GM19455 (cell line): ENCODE results near the gene SMIM10L1.

ENCODE experiments used
- ATAC-seq: cut with Tn5 transposase; IDR thresholded peaks from one replicate; pipeline ENCODE4 v1.9.1; 2021; ENCODE audit not compliant: unreplicated experiment

The SMIM10L1 gene

DNA sequence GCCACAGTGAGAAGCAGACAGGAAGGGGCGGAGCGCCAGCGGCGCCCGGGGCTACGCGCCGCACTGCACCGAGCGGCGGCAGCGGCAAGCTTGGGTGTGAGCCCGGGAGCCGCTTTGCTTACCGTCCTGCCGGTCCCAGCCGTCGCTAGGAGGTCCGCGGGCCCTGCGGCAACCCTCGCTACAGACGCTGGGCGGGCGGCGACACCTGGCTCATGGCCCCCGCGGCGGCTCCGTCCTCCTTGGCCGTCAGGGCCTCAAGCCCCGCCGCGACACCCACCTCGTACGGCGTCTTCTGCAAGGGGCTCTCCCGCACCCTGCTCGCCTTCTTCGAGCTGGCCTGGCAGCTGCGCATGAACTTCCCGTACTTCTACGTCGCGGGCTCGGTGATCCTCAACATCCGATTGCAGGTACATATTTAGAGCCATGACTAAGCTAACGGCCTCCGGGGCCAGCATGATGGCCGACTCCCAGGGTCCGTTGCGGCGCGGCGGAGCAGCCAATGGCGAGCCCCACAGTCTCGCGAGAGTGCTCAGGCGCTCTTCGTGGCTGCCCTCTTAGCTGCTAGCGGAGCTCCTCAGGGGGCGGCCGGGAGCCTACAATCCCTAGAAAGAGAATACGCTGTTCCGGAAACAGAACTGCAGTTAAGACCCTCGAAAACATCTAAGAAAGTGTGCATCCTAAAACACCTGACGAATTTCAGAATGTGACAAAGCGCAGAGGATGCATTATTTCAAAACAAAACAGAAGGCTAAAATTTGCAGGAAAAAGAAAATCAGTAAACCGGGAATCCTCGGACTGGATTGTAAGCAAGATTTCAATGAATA is at the start of gene SMIM10L1:
SMIM10L1 (plus strand) TSS at position 50 of the 824 bp plus-strand sequence; CDS start at position 213, 163 bp downstream.
- peak; percentile 97 for ATAC-seq

DNA sequence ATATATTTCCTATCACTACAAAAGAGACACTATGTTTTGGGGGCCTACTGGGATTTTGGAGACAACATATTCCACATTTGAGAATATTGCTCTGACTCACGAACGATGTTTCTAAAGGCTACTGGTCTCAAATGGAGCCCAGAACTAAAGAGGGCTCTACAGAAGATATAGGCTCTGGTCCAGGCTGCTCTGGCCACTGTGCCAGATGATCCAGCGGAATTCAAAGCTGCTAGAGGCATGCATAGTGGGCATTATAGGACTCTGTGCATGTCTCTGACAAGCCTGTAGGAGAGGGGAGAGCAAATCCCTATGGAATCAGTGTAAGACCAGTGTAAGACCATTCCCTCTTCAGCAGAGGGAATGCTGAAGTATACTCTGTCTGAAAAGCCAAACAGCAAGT is 40.6 kb upstream of the SMIM10L1 start:
- ATAC-seq: no peak

DNA sequence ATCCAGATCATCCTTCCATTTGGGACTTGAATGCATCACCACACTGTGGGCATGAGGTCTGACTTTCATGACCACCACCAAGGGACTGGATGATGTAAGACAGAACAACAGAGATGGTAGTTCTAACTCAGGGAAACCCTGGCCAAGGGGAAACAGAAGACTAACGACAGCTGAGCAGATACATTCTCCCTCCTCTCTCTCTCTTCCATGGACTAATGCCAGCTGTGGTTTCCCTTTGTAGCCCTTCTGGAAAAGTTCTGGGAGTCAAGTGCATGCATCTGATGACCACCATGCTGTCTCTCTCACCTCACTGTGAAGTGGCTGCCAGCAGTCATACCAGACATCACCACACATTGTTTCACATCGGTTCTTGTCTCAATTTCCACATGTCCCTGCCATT is 40.0 kb upstream of the SMIM10L1 start:
- ATAC-seq: no peak

DNA sequence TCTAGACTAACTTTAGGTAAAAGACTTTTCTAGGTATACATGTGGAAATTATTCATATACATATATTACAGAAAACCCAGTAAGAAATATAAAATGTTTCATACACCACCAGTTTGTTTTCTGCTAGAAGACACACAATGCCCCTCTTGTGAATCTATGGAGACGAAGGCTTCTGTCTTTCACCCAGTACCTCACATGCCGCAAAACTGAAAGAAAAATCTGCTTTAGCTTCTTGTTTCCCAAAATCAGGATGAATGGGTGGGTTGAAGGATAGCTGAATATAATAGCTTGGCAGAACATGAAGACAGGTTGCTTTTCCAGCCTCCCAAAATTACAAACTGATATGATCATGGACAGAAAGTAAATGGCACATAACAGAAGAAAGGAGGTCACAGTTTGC is 37.8 kb upstream of the SMIM10L1 start:
- ATAC-seq: no peak

DNA sequence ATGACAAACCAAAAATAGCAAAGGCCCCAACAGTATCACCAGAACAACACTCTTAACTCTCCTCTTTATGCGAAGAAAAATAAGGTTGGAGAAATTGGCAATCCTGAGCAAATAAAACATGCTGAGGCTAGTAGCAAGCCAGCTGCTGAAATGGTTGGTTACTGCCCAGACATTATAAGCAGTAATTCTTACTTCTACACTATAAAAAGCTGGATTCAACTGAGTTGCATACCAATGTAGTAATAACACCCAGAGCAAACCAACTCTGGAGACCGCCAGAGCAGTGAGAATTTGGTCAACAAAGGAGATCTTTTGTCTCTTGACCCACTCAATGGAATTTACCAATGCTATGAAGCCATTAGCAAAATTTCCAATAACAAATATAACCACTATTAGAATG is 37.2 kb upstream of the SMIM10L1 start:
- ATAC-seq: no peak

DNA sequence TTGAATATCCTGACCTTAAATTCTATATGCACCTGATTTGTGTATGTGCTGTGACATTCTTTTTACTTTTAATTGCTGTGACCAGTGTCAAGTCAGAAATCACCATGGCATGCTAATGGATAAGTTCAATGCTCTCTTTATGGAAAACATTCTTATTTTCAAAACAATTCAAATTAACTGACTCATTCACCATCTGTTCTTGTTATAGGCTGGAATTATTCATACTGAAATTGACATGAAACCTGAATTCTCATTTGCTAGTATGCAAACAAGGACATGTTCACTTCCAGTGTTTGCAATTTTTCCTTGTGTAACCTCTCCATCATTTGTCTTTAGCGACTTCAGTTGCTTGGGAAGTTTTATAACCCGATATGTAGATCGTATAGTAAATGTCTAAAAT is 36.7 kb upstream of the SMIM10L1 start, which contains the start of gene TAS2R30:
TAS2R30 (minus strand) TSS at position 340 of the 400 bp plus-strand sequence. CDS start 400 bp downstream, outside the sequence.
- ATAC-seq: no peak

DNA sequence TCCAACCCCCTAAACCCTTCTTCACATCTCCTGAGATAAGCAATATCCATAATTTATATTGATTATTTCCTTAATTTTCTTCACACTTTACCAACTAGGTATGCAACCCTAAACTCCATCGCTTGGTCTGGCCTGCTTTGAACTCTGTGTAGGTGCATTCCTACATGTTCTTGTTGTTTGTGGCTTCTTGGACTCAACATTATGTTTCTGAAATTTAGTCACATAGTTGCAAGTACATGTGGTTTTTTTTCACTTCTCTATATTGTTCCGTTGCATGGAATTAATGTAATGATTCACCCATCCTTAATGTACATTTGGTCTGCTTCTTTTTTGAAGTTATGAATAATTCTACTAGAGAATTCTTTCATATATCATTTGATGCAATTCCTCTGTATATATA is 34.9 kb upstream of the SMIM10L1 start:
- ATAC-seq: no peak

DNA sequence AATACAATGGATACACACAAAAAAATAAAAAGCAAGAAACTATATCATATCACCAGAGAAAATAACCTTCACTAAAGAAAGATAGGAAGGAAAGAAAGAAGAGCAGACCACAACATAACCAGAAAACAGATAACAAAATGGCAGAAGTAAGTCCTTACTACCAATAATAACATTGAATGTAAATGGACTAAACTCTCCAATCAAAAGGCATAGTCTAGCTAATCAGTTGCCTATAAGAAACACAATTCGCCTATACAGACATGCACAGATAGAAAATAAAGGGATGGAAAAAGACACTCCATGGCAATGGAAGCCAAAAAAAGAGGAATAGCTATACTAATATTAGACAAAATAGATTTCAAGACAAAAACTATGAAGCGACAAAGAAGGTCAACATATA is 27.6 kb upstream of the SMIM10L1 start:
- no peak for ATAC-seq

DNA sequence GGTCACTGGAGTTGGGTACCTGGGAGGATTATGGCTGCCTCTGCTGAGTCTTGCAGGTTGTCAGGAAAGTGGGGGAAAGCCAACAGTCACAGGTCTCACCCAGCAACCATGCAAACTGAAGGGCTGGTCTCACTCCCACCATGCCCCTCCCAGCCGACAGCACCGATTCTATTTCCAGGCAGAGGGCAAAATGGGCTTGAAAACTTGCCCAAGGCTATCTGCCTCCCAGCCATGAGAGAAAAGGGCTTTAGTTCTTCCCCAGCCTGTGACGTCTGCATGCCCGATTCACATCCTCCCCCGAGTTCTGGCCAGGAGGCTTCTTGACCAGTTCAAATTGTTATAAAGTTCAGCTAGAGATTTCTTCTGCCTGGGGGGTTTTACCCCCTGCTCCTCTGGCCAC is 26.7 kb upstream of the SMIM10L1 start:
- ATAC-seq: no peak

DNA sequence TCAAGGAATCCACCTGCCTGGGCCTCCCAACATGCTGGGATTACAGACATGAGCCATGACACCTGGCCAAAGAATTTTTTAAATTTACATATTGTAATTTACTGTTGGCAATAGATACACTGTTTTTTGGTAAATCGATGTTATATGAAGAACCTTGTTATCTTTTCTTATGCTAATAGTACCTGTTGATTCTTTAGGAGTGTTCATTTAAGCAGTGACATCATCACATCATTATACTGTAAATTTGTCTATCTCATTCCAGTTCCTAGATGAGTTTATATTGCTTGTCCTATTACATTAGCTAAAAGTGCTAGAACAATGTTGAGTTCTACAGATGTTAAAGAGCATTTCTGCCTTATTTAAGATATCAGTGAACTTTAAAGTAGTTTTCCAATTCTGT is 23.6 kb upstream of the SMIM10L1 start:
- no peak for ATAC-seq

DNA sequence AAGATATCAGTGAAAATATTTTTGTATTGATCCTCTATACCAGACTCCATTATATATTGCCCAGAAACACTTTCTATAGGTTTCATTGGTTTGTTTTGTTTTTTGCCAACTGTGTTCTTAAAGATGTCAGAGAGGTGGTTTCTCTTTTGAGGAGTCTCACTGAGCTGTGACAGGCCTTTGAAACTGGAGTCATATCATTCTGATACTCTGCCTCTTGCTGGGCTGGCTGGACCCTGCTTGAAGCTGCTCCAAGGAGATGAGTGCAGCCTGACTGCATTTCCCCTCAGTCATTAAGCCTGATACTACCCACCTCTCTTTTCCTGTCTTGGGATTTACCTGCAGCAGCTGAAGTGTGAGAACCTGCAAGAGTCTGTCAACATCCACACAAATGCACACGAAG is 20.2 kb upstream of the SMIM10L1 start:
- no peak for ATAC-seq

DNA sequence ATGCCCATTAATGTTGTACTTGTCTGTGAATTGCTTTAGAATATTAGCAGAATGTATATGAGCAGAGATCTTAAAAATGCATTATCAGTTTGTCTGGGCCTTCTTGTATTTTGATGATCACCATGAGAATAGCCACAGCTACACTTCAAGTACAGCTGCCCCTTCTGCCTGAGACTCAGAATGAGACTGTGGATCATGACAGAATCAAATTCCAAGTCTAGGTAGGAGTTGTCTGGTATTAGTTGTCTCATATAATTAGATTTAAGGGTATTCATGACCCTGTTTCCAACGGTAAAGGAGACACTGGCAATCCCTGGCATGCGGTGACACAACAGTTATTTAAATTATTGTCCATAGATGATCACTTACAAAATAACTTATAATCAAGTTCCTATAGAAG is 18.3 kb upstream of the SMIM10L1 start:
- no peak for ATAC-seq

DNA sequence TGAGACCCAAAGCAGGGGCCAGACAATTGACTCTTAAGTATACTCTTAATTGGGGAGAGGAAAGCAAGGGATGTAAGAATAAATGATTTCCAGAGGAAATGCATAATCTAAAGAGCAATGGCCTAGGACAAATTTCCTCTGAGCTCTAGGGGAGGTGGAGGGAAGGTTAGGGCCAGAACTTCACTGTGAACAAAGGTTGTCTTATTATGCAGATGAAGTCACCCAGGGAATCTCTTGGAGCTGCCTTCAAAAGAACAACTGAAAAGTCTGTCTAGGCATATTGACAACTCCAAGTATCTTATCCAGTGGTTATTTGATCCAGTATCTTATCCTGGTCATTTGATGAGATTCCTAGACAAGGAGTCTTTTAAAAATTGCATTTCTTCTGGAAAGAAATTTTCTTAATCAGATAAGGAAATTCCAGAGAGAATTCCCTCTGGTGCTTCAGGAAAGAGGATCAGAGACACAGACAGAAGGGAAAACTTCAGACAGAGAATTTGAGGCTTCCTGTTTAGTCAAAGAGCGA is 16.5 kb upstream of the SMIM10L1 start:
- no peak for ATAC-seq

DNA sequence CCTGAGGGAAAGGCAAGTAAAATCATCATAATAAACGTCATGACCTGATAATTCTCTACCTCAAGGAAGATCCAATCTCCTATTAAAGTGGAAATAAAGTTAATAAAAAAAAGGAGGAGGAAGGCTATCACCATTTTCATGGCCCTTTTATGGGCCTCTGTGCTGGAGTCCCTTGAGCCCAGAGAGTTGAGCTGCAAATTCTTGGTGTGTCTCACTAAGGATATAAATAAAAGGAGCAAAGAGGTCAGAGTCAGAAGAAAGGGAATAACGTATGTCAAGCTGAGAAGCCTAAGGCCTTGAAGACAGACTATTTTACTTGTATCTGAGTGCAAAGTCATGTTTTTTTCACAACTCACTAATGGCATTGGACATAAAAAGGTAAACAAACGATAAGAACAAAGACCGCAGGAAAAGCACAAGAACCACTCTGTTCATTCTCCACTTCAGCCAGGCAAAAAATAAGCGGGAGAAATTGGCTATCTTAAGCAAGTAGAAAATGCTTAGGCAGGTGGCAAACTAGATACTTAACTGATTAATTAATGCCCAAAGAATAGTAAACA is 12.0 kb upstream of the SMIM10L1 start:
- ATAC-seq: no peak

DNA sequence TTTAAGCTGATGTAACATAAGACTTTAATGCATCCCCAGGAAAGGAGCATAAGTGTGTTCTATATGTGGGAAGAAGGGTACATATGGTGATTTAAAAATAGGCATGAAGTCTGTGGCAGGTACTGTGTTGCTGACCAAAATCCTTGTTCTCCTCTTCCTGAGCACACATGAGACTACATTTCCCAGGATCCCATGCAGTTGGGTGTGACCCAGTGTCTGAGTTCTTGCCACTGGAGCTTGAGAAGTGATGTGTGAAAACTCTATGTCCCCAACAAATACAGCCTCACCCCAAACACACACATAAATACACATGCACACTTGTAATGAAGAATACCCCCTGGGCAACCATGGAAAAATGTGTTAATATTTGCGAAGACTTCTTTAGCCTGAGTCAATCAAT is 8.5 kb upstream of the SMIM10L1 start:
- no peak for ATAC-seq

DNA sequence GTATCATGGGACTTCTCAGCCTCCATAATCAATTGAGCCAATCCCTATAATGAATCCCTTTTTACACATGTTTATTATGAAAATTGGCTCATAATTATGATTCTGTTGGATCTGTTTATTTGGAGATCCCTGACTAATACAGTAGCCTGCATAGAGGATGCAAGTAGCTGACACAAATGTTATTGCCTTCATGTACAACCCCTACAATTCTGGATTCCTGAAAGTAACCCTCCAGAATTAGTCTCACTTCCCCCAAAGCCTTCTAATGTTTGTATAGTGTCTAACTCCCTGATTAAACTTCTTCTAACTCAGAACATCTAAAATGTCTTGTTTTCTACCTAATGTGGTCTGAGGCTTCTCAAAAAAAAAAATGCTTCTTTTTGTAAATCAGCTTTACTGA is 6.6 kb upstream of the SMIM10L1 start:
- ATAC-seq: no peak

DNA sequence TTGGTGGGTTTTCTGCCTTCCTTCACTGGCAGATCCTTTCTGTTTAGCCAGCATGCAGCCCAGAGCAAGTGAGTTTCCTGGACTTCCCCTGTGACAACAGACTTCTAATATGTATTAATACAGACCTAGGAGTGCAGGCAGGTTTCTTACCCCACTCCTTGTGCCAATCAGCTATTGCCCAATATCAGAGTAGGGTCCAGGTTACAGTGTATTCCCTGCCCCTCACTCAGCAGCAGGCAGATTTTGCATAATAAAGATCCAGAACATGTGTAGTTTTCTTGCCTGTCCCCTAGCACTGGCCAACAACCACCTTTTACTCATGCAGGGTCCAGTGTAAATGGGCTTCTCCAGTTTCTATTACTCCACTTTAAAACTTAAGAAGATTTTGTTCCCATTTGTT is 4.7 kb upstream of the SMIM10L1 start:
- no peak for ATAC-seq

DNA sequence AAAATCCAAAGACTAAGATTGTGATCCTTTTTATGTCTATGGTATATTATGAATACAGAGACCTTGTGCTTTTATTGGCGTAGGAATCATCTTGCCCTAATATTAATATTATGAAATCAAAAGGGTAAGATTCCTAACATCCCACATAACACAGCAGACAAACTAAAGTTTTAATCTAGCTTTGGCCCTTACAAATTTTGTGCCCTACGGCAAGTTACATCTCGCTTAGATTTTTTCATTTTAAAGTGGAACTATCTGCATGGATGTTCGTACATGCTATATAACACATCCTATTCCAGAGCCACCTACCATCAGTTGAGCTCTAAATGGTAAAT is 217 bp upstream of the SMIM10L1 start:
- ATAC-seq: no peak

DNA sequence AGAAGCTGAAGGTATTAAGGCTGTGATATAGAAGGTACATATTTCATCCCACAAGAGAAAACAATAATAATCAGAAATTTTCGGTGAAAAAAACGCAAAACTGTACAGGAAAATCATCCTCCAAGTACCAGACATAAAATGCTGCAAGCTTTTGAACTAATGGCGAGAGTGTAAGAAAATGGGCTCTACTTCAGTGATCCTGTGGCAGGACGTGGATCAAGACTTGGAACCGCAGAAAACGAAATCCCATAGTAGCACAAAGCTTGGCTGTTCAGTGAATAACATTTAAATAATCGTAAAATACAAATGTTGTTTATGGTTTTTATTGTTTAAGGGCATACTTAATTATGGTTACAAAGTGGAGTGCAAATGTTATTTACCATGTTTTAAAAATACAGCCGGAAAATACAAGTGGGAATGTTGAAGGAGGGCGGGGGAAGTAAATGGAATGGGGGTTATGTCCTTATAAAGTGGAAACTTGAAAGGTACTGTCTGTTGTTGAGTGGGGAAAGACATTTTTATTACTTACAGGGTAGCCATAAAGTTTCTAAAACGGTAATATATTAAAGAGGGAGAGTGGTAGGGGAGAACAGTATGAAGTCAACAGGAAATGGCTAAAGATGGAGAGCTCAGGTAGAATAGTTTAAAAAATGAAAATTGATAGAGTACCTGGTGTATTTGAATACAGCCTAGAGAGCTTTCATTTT is 1.1 kb downstream of the SMIM10L1 start:
- ATAC-seq: no peak

DNA sequence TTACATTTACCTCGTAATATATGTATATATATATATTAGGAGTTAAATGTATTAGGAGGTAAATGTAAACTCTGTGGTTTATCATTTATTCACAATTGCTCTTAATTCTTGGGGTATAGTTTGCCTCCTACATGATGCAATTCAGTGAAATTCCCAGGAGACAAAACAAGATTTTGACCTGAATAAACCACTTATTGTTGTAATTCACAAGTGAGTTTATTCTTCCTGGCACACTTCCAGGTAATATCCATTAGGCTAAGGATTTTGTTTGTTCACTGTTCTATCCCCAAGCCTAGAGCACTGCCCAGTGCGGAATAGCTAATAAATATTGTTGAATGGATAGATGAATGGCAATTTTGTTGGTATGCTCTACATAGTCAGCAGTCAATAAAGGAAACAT is 3.0 kb downstream of the SMIM10L1 start:
- ATAC-seq: no peak

DNA sequence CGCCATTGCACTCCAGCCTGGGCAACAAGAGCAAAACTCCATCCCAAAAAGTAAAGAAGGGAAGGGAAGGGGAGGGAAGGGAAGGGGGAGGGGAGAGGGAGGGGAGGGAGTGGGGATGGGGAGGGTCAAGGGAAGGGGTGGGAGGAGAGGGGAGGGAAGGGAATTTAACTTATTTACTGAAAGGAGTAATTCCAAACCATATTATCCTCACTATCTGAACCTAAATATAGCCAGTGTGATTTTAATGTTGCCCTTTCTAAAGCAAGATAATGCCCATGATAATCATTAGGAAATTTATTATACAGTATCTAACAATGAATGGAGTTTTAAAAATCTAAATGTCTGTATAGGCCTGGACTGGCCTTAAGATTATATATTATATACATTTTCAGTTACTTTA is 7.3 kb downstream of the SMIM10L1 start:
- ATAC-seq: no peak

DNA sequence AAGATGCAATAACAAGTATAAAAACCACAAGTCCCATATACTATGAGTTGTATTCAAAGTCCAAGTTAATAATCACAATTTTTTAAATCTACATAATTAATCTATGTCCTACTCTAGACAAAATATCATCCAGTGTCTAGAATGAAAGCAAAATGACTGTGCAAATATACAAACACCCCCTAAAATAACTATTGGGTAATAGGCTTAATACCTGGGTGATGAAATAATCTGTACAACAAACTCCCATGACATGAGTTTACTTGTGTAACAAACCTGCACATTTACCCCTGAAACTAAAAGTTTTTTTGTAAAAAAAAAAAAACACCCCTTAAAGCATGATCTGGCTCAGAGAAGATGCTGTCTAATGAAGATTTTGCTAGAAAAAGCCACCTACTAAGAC is 11.5 kb downstream of the SMIM10L1 start:
- ATAC-seq: no peak
